ENCODE results near the gene KRTCAP2. TPM values are rescaled to one million over a fixed set of nuclear protein-coding genes. Genes with fewer than 3 reads are reported as not detected.

Gene KRTCAP2
- total RNA-seq, 1 experiment from 2014 or later: 179 TPM

- TSS peak; percentile 82 for BruUV-seq (replicated peaks)
- Histone ChIP-seq H3K4me1 (ENCODE audit: insufficient read depth, low read length, poor library complexity, severe bottlenecking) (peaks cover 12% of the 10 kb centered on the region), H3K4me3 (ENCODE audit: low read depth, low read length, poor library complexity, severe bottlenecking) (peak within 1 kb of the TSS; percentile 87), H3K27ac (ENCODE audit: low read depth, low read length, poor library complexity, severe bottlenecking) (peak within 1 kb of the TSS; percentile 80), H3K9me3 (ENCODE audit: low read depth, low read length, poor library complexity, severe bottlenecking) (no peaks in the 10 kb centered on the region), H3K36me3 (ENCODE audit: insufficient read depth, low read length, poor library complexity, severe bottlenecking) (no peaks in the 10 kb centered on the region), H3K27me3 (replicated peaks; ENCODE audit: insufficient read depth, low read depth, low read length, poor library complexity) (no peaks in the 10 kb centered on the region)
- CTCF ChIA-PET: interaction anchor here (1.0 kb wide), 1 partner anchor 49 kb away, joined by 6 read pairs; no protein-coding TSS in a partner anchor
- POLR2A ChIA-PET (ENCODE audit: low non-redundant PET): no interaction called here
- peak; percentile 93 for DNase-seq (ENCODE audit: low spot score)
- TF ChIP-seq CTCF (conservative IDR thresholded peaks at IDR 0.05; ENCODE audit: low read depth, low read length) (no peak), EZH2 (IDR thresholded peaks at IDR 0.05; ENCODE audit: borderline replicate concordance, low read depth, low read length, poor library complexity, severe bottlenecking) (no peak)
- intact Hi-C loops (cut with micrococcal nuclease; ENCODE audit: unreplicated experiment): no loop called here
These were observed 33.0 kb downstream of the KRTCAP2 start, which contains the start of gene DPM3 for GRCh38 chr1:155139895-155140629. Gene DPM3 (minus strand): TSS chr1:155140531. CDS start chr1:155140240, 291 bp downstream.

DNA sequence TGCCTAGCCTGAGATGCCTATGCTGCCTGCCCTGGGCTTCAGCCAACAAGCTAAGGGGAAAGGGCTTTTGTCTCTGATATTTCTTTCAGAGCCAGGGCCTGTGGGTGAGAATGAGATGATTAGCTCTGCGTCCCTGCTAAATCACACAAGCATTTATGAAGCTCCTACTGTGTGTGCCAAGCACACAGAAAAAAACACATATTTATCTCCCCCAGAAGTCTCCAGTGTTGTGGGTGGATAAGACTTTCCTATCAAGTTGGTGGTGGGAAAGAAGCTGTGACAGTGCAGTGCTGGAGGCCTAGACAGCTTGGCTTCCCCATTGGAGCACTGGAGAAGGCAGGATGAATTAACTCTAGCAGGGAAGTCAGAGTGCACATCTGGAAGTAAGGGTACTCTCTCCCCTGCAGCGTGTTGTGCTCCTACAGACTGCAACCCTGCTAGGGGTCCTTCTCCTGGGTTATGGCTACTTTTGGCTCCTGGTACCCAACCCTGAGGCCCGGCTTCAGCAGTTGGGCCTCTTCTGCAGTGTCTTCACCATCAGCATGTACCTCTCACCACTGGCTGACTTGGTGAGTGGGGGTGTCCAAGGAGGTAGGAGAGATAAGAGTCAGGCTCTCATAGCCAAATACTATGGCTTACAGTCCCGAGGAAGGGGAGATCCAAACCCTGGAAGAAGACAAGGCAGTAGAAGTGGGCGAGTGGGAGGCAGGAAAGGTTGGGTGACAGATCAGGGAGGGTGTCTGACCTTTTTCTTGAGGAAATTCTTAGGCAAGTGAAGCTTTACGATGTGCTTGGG, 35.8 kb downstream of the KRTCAP2 start:
- POLR2A ChIA-PET (ENCODE audit: low non-redundant PET): no interaction called here
- H3K4me3 ChIP-seq (ENCODE audit: low read depth, low read length, poor library complexity, severe bottlenecking): peak overlapping the region; percentile 79
- peak overlapping the region; percentile 57 for H3K27ac ChIP-seq (ENCODE audit: low read depth, low read length, poor library complexity, severe bottlenecking)
- intact Hi-C loops (cut with micrococcal nuclease; ENCODE audit: unreplicated experiment): no loop called here
- no peak for DNase-seq (ENCODE audit: low spot score)
- H3K36me3 ChIP-seq (ENCODE audit: insufficient read depth, low read length, poor library complexity, severe bottlenecking): no peaks in the 10 kb centered on the region
- no peaks in the 10 kb centered on the region for H3K27me3 ChIP-seq (replicated peaks; ENCODE audit: insufficient read depth, low read depth, low read length, poor library complexity)
- CTCF ChIA-PET: interaction anchor here (0.9 to 1.2 kb wide), 2 partner anchors 30 to 36 kb away, joined by 3 read pairs; partner anchors contain the start of gene KRTCAP2
- BruUV-seq (replicated peaks): no TSS peak
- H3K9me3 ChIP-seq (ENCODE audit: low read depth, low read length, poor library complexity, severe bottlenecking): no peaks in the 10 kb centered on the region
- peaks cover 19% of the 10 kb centered on the region for H3K4me1 ChIP-seq (ENCODE audit: insufficient read depth, low read length, poor library complexity, severe bottlenecking)
- TF ChIP-seq EZH2 (IDR thresholded peaks at IDR 0.05; ENCODE audit: borderline replicate concordance, low read depth, low read length, poor library complexity, severe bottlenecking) (no peak), CTCF (conservative IDR thresholded peaks at IDR 0.05; ENCODE audit: low read depth, low read length) (no peak)

- Histone ChIP-seq H3K36me3 (ENCODE audit: insufficient read depth, low read length, poor library complexity, severe bottlenecking) (no peaks in the 10 kb centered on the region), H3K27ac (ENCODE audit: low read depth, low read length, poor library complexity, severe bottlenecking) (peak overlapping the region; percentile 57), H3K27me3 (replicated peaks; ENCODE audit: insufficient read depth, low read depth, low read length, poor library complexity) (no peaks in the 10 kb centered on the region), H3K9me3 (ENCODE audit: low read depth, low read length, poor library complexity, severe bottlenecking) (no peaks in the 10 kb centered on the region), H3K4me1 (ENCODE audit: insufficient read depth, low read length, poor library complexity, severe bottlenecking) (peaks cover 19% of the 10 kb centered on the region), H3K4me3 (ENCODE audit: low read depth, low read length, poor library complexity, severe bottlenecking) (peak overlapping the region; percentile 79)
- no TSS peak for BruUV-seq (replicated peaks)
- ChIA-PET CTCF (interaction anchor here (0.9 to 1.2 kb wide), 2 partner anchors 31 to 36 kb away, joined by 3 read pairs; partner anchors contain the start of gene KRTCAP2), POLR2A (ENCODE audit: low non-redundant PET) (no interaction called here)
- no peak for DNase-seq (ENCODE audit: low spot score)
- intact Hi-C loops (cut with micrococcal nuclease; ENCODE audit: unreplicated experiment): no loop called here
- TF ChIP-seq CTCF (conservative IDR thresholded peaks at IDR 0.05; ENCODE audit: low read depth, low read length): no peak
- no peak for TF ChIP-seq EZH2 (IDR thresholded peaks at IDR 0.05; ENCODE audit: borderline replicate concordance, low read depth, low read length, poor library complexity, severe bottlenecking)
These were observed 36.4 kb downstream of the KRTCAP2 start for GRCh38 chr1:155136748-155137147.

Data from A673 (cell line).